Astrocyte (in vitro differentiated cells and primary cell): Measurements from ENCODE around the gene HCN3. TPM values are rescaled to one million over a fixed set of nuclear protein-coding genes. Genes with fewer than 3 reads are reported as not detected.

Source experiments
- DNase-seq: peaks from one replicate; pipeline ENCODE4 v3.0.0-alpha.2; 2010; ENCODE audit warnings: low read depth
- FAIRE-seq: peaks from 2 replicates; lab custom pipeline; 2011; peaks lifted over from hg19 to GRCh38; lab: Jason Lieb, UNC
- H2AFZ ChIP-seq: 2 replicates; pipeline ENCODE4 v1.6.0; 2012; ENCODE audit warnings: low read depth, low read length, inconsistent platforms
- H3K27ac ChIP-seq: 2 replicates; pipeline ENCODE4 v1.5.1; 2011; ENCODE audit warnings: low read depth, low read length, inconsistent platforms
- H3K27me3 ChIP-seq: 2 replicates; pipeline ENCODE4 v1.6.0; 2011; ENCODE audit warnings: low read length, inconsistent platforms; ENCODE audit not compliant: insufficient read depth
- H3K36me3 ChIP-seq: 2 replicates; pipeline ENCODE4 v1.5.1; 2011; ENCODE audit warnings: low read length, inconsistent platforms; ENCODE audit not compliant: insufficient read depth
- H3K4me1 ChIP-seq: 2 replicates; pipeline ENCODE4 v1.5.1; 2011; ENCODE audit warnings: low read length, inconsistent platforms; ENCODE audit not compliant: insufficient read depth
- H3K4me2 ChIP-seq: 2 replicates; pipeline ENCODE4 v1.6.0; 2012; ENCODE audit warnings: low read length, inconsistent platforms
- H3K4me3 ChIP-seq: 2 replicates; pipeline ENCODE4 v1.5.1; 2011; ENCODE audit warnings: low read depth, mild to moderate bottlenecking, low read length, inconsistent platforms; ENCODE audit not compliant: insufficient read depth
- H3K79me2 ChIP-seq: 2 replicates; pipeline ENCODE4 v1.6.0; 2012; ENCODE audit warnings: mild to moderate bottlenecking, low read length, inconsistent platforms; ENCODE audit not compliant: insufficient read depth
- H3K9ac ChIP-seq: 2 replicates; pipeline ENCODE4 v1.6.0; 2012; ENCODE audit warnings: mild to moderate bottlenecking, low read length, inconsistent platforms
- H3K9me3 ChIP-seq: 2 replicates; pipeline ENCODE4 v1.5.1; 2012; ENCODE audit warnings: low read depth, mild to moderate bottlenecking, low read length, inconsistent platforms; ENCODE audit not compliant: insufficient read depth
- H4K20me1 ChIP-seq: 2 replicates; pipeline ENCODE4 v1.6.0; 2012; ENCODE audit warnings: low read length, inconsistent platforms; ENCODE audit not compliant: insufficient read depth
- H3K27ac Mint-ChIP-seq: one replicate; pipeline ENCODE4 v1.8.0; 2021; ENCODE audit warnings: mild to moderate bottlenecking, mixed read lengths; ENCODE audit not compliant: unreplicated experiment
- H3K27me3 Mint-ChIP-seq: one replicate; pipeline ENCODE4 v1.8.0; 2021; ENCODE audit warnings: low read depth, mixed read lengths; ENCODE audit not compliant: unreplicated experiment
- H3K36me3 Mint-ChIP-seq: one replicate; pipeline ENCODE4 v1.8.0; 2021; ENCODE audit warnings: low read depth, mixed read lengths; ENCODE audit not compliant: unreplicated experiment
- H3K4me1 Mint-ChIP-seq: one replicate; pipeline ENCODE4 v1.8.0; 2021; ENCODE audit warnings: low read depth, mixed read lengths; ENCODE audit not compliant: unreplicated experiment
- H3K4me3 Mint-ChIP-seq: one replicate; pipeline ENCODE4 v1.8.0; 2021; ENCODE audit warnings: mild to moderate bottlenecking, moderate library complexity, mixed read lengths; ENCODE audit not compliant: unreplicated experiment
- H3K9me3 Mint-ChIP-seq: one replicate; pipeline ENCODE4 v1.8.0; 2021; ENCODE audit warnings: mild to moderate bottlenecking, mixed read lengths; ENCODE audit not compliant: unreplicated experiment
- EZH2 ChIP-seq: IDR thresholded peaks from 2 replicates; pipeline ENCODE4 v1.6.1; 2012; ENCODE audit warnings: mild to moderate bottlenecking, low read length, inconsistent platforms; ENCODE audit not compliant: insufficient read depth
- total RNA-seq: library from RNA; stranded (reverse); gene quantifications from 2 replicates; pipeline ENCODE4 v1.2.1, GENCODE V29; 2021
- TF ChIP-seq, protein P1 (sequence below): IDR thresholded peaks from 2 replicates; pipeline ENCODE4 v1.5.1; 2011; ENCODE audit warnings: low read depth, mild to moderate bottlenecking, inconsistent platforms, low read length, moderate library complexity; ENCODE audit not compliant: insufficient read depth

Gene HCN3
- total RNA-seq, 1 donor from 2014 or later = 3.6 TPM

DNA sequence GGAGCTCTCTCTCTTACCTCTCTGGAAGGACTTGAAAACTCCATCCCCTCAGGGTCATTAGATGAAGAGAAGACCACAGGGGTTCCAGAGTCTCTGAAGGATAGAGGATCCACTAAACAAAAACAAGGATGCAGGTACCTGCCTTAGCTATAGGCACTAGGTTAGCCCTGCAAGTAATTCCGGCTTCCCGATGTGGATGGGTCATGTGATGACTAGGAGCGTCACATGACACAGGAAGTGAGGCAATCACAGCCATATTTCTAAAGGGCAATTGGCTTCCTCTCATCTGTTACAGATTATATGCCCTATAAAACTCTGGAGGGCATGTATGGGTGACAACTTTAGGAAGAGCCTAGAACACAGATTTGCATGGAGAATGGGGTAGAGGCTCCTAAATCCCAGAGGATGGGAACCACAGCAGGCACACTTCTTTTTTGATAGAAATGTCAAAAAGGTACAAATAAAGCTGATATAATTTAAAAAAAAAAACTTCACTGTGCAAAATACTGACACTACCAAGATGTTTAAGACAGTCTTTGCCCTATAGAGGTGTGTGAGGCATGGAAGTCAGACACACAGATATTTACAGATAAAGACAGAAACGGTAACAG lies 36.1 kb upstream of the HCN3 start:
- Mint-ChIP-seq H3K9me3 (no peaks in the 10 kb centered on the region), H3K4me3 (peak overlapping the region; percentile 85), H3K27me3 (no peaks in the 10 kb centered on the region), H3K4me1 (peaks cover 11% of the 10 kb centered on the region), H3K27ac (peak overlapping the region; percentile 66), H3K36me3 (peaks cover 22% of the 10 kb centered on the region)
- Histone ChIP-seq H3K36me3 (peaks cover 2% of the 10 kb centered on the region), H3K9me3 (no peaks in the 10 kb centered on the region), H3K79me2 (peaks cover 7% of the 10 kb centered on the region), H3K9ac (peak overlapping the region; percentile 76), H4K20me1 (no peaks in the 10 kb centered on the region), H3K4me2 (peak overlapping the region; percentile 86), H3K27ac (peak overlapping the region; percentile 38), H3K4me3 (peak overlapping the region; percentile 59), H2AFZ (peak overlapping the region; percentile 49), H3K27me3 (no peaks in the 10 kb centered on the region), H3K4me1 (peaks cover 9% of the 10 kb centered on the region)
- TF ChIP-seq EZH2 = no peak
- TF ChIP-seq, protein P1, sequence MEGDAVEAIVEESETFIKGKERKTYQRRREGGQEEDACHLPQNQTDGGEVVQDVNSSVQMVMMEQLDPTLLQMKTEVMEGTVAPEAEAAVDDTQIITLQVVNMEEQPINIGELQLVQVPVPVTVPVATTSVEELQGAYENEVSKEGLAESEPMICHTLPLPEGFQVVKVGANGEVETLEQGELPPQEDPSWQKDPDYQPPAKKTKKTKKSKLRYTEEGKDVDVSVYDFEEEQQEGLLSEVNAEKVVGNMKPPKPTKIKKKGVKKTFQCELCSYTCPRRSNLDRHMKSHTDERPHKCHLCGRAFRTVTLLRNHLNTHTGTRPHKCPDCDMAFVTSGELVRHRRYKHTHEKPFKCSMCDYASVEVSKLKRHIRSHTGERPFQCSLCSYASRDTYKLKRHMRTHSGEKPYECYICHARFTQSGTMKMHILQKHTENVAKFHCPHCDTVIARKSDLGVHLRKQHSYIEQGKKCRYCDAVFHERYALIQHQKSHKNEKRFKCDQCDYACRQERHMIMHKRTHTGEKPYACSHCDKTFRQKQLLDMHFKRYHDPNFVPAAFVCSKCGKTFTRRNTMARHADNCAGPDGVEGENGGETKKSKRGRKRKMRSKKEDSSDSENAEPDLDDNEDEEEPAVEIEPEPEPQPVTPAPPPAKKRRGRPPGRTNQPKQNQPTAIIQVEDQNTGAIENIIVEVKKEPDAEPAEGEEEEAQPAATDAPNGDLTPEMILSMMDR = no peak
- FAIRE-seq (no peak), DNase-seq (peak; percentile 55)

DNA sequence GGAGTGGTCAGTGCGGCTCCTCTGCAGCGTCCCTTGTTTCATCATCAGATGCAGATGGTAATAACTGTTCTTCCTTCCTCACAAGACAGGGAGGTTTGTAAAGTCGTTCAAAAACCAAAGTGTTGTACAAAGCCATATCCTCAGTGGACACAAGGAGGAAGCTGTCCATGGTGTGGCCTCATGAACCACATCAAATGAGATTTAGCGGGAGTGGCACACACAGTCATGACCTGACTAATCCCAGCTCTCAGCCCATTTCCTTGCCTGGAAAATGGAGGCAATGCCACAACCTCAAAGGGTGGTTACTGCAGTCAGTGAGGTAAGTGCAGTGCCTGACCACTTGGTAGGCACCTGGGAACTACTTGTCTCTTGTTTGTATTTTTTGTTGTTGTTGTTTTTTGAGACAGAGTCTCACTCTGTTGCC lies 35.4 kb upstream of the HCN3 start:
- no peak for FAIRE-seq
- H2AFZ ChIP-seq = no peak overlapping the region
- no peaks in the 10 kb centered on the region for H3K27me3 ChIP-seq
- DNase-seq = no peak
- H3K4me1 ChIP-seq = peaks cover 9% of the 10 kb centered on the region
- Mint-ChIP-seq H3K36me3 (peaks cover 21% of the 10 kb centered on the region), H3K4me3 (peak overlapping the region; percentile 85), H3K9me3 (no peaks in the 10 kb centered on the region), H3K4me1 (peaks cover 11% of the 10 kb centered on the region), H3K27me3 (no peaks in the 10 kb centered on the region), H3K27ac (no peak overlapping the region)
- peaks cover 7% of the 10 kb centered on the region for H3K79me2 ChIP-seq
- no peaks in the 10 kb centered on the region for H4K20me1 ChIP-seq
- no peak overlapping the region for H3K4me2 ChIP-seq
- H3K9me3 ChIP-seq = no peaks in the 10 kb centered on the region
- H3K9ac ChIP-seq = no peak overlapping the region
- H3K27ac ChIP-seq = no peak overlapping the region
- peaks cover 2% of the 10 kb centered on the region for H3K36me3 ChIP-seq
- TF ChIP-seq EZH2 = no peak
- TF ChIP-seq, protein P1 = no peak
- no peak overlapping the region for H3K4me3 ChIP-seq

DNA sequence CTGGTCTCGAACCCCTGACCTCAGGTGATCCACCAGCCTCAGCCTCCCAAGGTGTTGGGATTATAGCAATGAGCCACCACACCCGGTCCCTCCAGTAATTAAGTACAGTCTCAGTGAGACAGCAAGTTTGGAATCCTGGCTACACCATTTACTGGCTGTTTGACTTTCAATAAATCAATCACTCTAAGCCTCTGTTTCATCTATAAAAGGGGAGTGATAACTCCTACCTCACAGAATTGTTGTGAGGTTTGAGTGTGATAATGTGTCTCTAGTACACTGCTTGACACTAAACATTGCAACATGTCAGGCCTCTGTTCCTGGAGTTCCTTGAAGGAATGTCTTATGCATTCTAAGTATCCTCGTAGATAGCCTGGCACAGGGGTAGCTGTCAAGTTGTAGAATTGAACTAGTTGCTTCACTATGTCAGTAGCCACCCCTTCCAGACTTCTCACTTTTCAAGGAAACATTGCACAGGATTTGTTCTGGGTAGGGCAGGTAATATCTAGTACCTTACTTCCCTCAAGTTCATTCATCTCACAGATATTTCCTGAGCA lies 34.4 kb upstream of the HCN3 start:
- TF ChIP-seq, protein P1 = no peak
- no peak for TF ChIP-seq EZH2
- no peaks in the 10 kb centered on the region for H3K27me3 ChIP-seq
- peak overlapping the region; percentile 93 for H3K4me2 ChIP-seq
- no peaks in the 10 kb centered on the region for H3K9me3 ChIP-seq
- DNase-seq (no peak), FAIRE-seq (no peak)
- H4K20me1 ChIP-seq = no peaks in the 10 kb centered on the region
- H3K27me3 Mint-ChIP-seq = no peaks in the 10 kb centered on the region
- H3K4me1 ChIP-seq = peaks cover 9% of the 10 kb centered on the region
- no peak overlapping the region for H3K27ac ChIP-seq
- H3K27ac Mint-ChIP-seq = no peak overlapping the region
- peaks cover 7% of the 10 kb centered on the region for H3K79me2 ChIP-seq
- H3K9me3 Mint-ChIP-seq = no peaks in the 10 kb centered on the region
- no peak overlapping the region for H2AFZ ChIP-seq
- H3K4me3 ChIP-seq = peak overlapping the region; percentile 71
- H3K36me3 Mint-ChIP-seq = peaks cover 13% of the 10 kb centered on the region
- peaks cover 2% of the 10 kb centered on the region for H3K36me3 ChIP-seq
- peak overlapping the region; percentile 84 for H3K4me3 Mint-ChIP-seq
- H3K9ac ChIP-seq = peak overlapping the region; percentile 85
- peaks cover 11% of the 10 kb centered on the region for H3K4me1 Mint-ChIP-seq
